Panc1 (cell line): ENCODE results near the gene SLC2A5. TPM values are rescaled to one million over a fixed set of nuclear protein-coding genes. Genes with fewer than 3 reads are reported as not detected.

Experiments used
- ATAC-seq: fragments of 200-7000 bp; cut with Tn5 transposase; 2 replicates; pipeline ENCODE4 v1.9.1; 2020; ENCODE audit warnings: mild to moderate bottlenecking, moderate library complexity
- BruUV-seq: library from RNA; stranded (reverse); fragments of 400-500 nt; replicated peaks from 2 replicates; lab custom pipeline; 2021; lab: Mats Ljungman, UMichigan
- CTCF ChIA-PET: fragments of 300-600 bp; sonication (Branson Sonifier 250); formaldehyde crosslinking; loops from one replicate; lab custom pipeline; 2022; ENCODE audit warnings: antibody characterized with exemption; lab: Charles Lee
- POLR2A ChIA-PET: fragments of 300-600 bp; sonication (Branson Sonifier 250); formaldehyde crosslinking; loops from one replicate; lab custom pipeline; 2022; ENCODE audit warnings: antibody characterized with exemption; lab: Charles Lee
- DNase-seq: peaks from one replicate; pipeline ENCODE4 v3.0.0-alpha.2; 2010; ENCODE audit warnings: low read depth, low spot score
- H3K27ac ChIP-seq: 2 replicates; pipeline ENCODE4 v1.5.1; 2011; ENCODE audit warnings: mild to moderate bottlenecking, low read length, inconsistent platforms
- H3K27me3 ChIP-seq: fragments of 200-500 bp; sonication (Bioruptor generic); 2 replicates; pipeline ENCODE4 v1.6.0; 2014; ENCODE audit warnings: low read length, inconsistent platforms; ENCODE audit not compliant: control insufficient read depth, insufficient read depth
- H3K36me3 ChIP-seq: fragments of 200-500 bp; sonication (Bioruptor generic); 2 replicates; pipeline ENCODE4 v1.5.1; 2014; ENCODE audit warnings: inconsistent platforms, mild to moderate bottlenecking, low read length, moderate library complexity; ENCODE audit not compliant: control insufficient read depth, insufficient read depth
- H3K4me1 ChIP-seq: 2 replicates; pipeline ENCODE4 v1.5.1; 2011; ENCODE audit warnings: inconsistent platforms, mild to moderate bottlenecking, low read length, moderate library complexity; ENCODE audit not compliant: control insufficient read depth, insufficient read depth
- H3K4me3 ChIP-seq, 2 experiments: 2 replicates each; pipeline ENCODE4 v1.5.1; 2011 to 2012; ENCODE audit warnings: low read depth in 2 of 2, low read length in 2 of 2, mild to moderate bottlenecking in 2 of 2, inconsistent platforms in 1 of 2, moderate library complexity in 1 of 2
- H3K9me3 ChIP-seq: fragments of 200-500 bp; sonication (Bioruptor generic); 2 replicates; pipeline ENCODE4 v1.5.1; 2014; ENCODE audit warnings: low read depth, mild to moderate bottlenecking, inconsistent platforms, low read length, moderate library complexity; ENCODE audit not compliant: control insufficient read depth, insufficient read depth
- POLR2AphosphoS5 ChIP-seq: IDR thresholded peaks from 2 replicates; pipeline ENCODE4 v1.6.1; 2012; ENCODE audit warnings: mild to moderate bottlenecking, low read depth, low read length, moderate library complexity
- SIN3A ChIP-seq: IDR thresholded peaks from 2 replicates; pipeline ENCODE4 v1.6.1; 2012; ENCODE audit warnings: low read depth, mild to moderate bottlenecking, low read length, moderate library complexity, borderline replicate concordance; ENCODE audit not compliant: insufficient read depth
- TCF7L2 ChIP-seq: IDR thresholded peaks from 2 replicates; pipeline ENCODE4 v1.6.1; 2011; ENCODE audit warnings: mild to moderate bottlenecking, low read depth, low read length, inconsistent platforms
- in situ Hi-C: cut with HindIII; loops from 2 replicates; pipeline ENCODE4 v1.10.0; 2016; ENCODE audit warnings: low sequenced_read_pairs, low pct_unique_long_range_greater_than_20kb
- intact Hi-C: fragments of 100-400 bp; cut with micrococcal nuclease; formaldehyde crosslinking; loops from one replicate; pipeline ENCODE4 v1.10.0; 2022; ENCODE audit not compliant: unreplicated experiment
- total RNA-seq: library from RNA; stranded (reverse); gene quantifications from one replicate; pipeline ENCODE4 v1.2.1, GENCODE V29; 2021; ENCODE audit not compliant: unreplicated experiment
- TF ChIP-seq, protein P1 (sequence below): fragments of 450-650 bp; IDR thresholded peaks from 2 replicates; pipeline ENCODE4 v1.5.1; 2017; ENCODE audit warnings: mild to moderate bottlenecking
- TF ChIP-seq, protein P2 (sequence below), 2 experiments: IDR thresholded peaks; 2 replicates each; pipeline ENCODE4 v1.6.1; 2011 to 2012; ENCODE audit warnings: low read depth in 2 of 2, control low read depth in 1 of 2, low read length in 1 of 2, mild to moderate bottlenecking in 1 of 2, moderate library complexity in 1 of 2; ENCODE audit not compliant: insufficient read depth in 1 of 2

Gene SLC2A5
- total RNA-seq, 1 experiment from 2014 or later: 0.26 TPM

DNA sequence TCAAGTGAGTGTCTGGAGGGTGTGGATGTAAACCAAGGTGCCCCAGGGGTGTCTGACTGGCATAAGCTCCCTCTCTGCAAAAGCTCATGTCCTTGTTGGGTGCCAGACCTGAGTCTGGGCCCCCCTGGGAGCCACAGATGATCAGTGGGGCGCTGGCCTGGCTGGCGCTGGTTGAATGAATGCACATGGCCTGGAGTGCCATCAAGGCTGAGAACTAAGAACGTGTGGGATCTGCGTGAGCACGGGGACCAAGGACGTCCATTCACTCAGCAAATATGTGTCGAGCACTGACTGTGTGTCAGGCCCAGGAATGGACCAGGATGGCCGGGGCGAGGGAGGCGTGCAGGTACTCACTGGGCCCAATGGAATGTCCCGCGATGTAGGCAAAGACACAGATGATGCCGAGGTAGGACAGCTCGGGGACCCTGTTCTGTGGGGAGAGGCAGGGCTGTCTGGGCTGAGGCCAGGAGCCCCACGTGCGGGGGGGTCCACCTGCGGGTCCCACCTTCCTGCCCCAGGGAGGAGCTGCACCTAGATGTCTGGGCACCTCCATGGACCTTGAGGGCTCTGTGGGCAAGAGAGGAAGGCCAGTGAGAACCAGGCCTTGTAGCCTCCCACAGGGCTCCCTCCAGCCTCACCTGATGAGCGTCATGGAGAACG, 62.3 kb downstream of the SLC2A5 start:
- ATAC-seq: no peak
- in situ Hi-C loops (no loop called here), intact Hi-C loops (no loop called here)
- H3K4me3 ChIP-seq: no peak overlapping the region
- no peaks in the 10 kb centered on the region for H3K36me3 ChIP-seq
- no peak for DNase-seq
- TF ChIP-seq SIN3A: no peak
- TF ChIP-seq, protein P1, sequence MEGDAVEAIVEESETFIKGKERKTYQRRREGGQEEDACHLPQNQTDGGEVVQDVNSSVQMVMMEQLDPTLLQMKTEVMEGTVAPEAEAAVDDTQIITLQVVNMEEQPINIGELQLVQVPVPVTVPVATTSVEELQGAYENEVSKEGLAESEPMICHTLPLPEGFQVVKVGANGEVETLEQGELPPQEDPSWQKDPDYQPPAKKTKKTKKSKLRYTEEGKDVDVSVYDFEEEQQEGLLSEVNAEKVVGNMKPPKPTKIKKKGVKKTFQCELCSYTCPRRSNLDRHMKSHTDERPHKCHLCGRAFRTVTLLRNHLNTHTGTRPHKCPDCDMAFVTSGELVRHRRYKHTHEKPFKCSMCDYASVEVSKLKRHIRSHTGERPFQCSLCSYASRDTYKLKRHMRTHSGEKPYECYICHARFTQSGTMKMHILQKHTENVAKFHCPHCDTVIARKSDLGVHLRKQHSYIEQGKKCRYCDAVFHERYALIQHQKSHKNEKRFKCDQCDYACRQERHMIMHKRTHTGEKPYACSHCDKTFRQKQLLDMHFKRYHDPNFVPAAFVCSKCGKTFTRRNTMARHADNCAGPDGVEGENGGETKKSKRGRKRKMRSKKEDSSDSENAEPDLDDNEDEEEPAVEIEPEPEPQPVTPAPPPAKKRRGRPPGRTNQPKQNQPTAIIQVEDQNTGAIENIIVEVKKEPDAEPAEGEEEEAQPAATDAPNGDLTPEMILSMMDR: no peak
- TF ChIP-seq, protein P2, sequence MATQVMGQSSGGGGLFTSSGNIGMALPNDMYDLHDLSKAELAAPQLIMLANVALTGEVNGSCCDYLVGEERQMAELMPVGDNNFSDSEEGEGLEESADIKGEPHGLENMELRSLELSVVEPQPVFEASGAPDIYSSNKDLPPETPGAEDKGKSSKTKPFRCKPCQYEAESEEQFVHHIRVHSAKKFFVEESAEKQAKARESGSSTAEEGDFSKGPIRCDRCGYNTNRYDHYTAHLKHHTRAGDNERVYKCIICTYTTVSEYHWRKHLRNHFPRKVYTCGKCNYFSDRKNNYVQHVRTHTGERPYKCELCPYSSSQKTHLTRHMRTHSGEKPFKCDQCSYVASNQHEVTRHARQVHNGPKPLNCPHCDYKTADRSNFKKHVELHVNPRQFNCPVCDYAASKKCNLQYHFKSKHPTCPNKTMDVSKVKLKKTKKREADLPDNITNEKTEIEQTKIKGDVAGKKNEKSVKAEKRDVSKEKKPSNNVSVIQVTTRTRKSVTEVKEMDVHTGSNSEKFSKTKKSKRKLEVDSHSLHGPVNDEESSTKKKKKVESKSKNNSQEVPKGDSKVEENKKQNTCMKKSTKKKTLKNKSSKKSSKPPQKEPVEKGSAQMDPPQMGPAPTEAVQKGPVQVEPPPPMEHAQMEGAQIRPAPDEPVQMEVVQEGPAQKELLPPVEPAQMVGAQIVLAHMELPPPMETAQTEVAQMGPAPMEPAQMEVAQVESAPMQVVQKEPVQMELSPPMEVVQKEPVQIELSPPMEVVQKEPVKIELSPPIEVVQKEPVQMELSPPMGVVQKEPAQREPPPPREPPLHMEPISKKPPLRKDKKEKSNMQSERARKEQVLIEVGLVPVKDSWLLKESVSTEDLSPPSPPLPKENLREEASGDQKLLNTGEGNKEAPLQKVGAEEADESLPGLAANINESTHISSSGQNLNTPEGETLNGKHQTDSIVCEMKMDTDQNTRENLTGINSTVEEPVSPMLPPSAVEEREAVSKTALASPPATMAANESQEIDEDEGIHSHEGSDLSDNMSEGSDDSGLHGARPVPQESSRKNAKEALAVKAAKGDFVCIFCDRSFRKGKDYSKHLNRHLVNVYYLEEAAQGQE (IDR thresholded peaks at IDR 0.05; ENCODE audit: insufficient read depth in 1 of 2, low read depth in 2 of 2, low read length in 1 of 2): no peak
- no peak for TF ChIP-seq POLR2AphosphoS5
- TF ChIP-seq TCF7L2: no peak
- ChIA-PET CTCF (no interaction called here), POLR2A (no interaction called here)
- no TSS peak for BruUV-seq
- H3K27ac ChIP-seq: no peak overlapping the region
- H3K27me3 ChIP-seq: no peaks in the 10 kb centered on the region
- H3K9me3 ChIP-seq: no peaks in the 10 kb centered on the region
- no peaks in the 10 kb centered on the region for H3K4me1 ChIP-seq

DNA sequence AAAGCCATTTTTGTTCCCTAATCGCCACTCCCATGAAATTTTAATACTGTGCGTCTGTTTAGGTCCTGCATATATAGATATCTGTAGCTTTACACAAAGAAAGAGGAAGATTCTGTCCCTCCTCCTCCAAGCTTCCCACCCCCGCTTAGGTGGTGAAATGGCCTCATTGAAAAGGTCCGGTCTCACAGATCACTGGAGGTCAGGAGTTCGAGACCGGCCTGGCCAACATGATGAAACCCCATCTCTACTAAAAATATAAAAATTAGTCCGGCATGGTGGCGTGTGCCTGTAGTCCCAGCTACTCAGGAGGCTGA, 64.1 kb downstream of the SLC2A5 start:
- no peak overlapping the region for H3K27ac ChIP-seq
- H3K4me3 ChIP-seq: no peak overlapping the region
- TF ChIP-seq, protein P1: no peak; the same call in none of the 2 replicates
- no peak for TF ChIP-seq TCF7L2
- TF ChIP-seq, protein P2 (IDR thresholded peaks at IDR 0.05; ENCODE audit: insufficient read depth in 1 of 2, low read depth in 2 of 2, low read length in 1 of 2): no peak
- TF ChIP-seq SIN3A: no peak
- no peak for TF ChIP-seq POLR2AphosphoS5
- in situ Hi-C loops (no loop called here), intact Hi-C loops (loop anchor here (1.0 kb wide), 2 partner anchors 87 to 96 kb away; no protein-coding TSS in a partner anchor)
- DNase-seq (no peak), ATAC-seq (peak; percentile 15; the same call in 1 of the 2 replicates)
- ChIA-PET POLR2A (interaction anchor here (0.8 kb wide), 1 partner anchor 195 kb away, joined by 6 read pairs; no protein-coding TSS in a partner anchor), CTCF (interaction anchor here (0.6 to 2.4 kb wide), 19 partner anchors 9 to 485 kb away, joined by 3 to 30 read pairs (median 4); no protein-coding TSS in a partner anchor)
- H3K27me3 ChIP-seq: no peaks in the 10 kb centered on the region
- H3K36me3 ChIP-seq: no peaks in the 10 kb centered on the region
- H3K4me1 ChIP-seq: no peaks in the 10 kb centered on the region
- BruUV-seq: no TSS peak
- no peaks in the 10 kb centered on the region for H3K9me3 ChIP-seq
